SU-DHL-6 (cell line): ENCODE results near the gene PRCC.

Experiments used
- H2AFZ ChIP-seq: fragments of 200-600 bp; sonication (generic); 2 replicates; pipeline ENCODE4 v1.6.1; 2014; ENCODE audit warnings: low read depth, mild to moderate bottlenecking, moderate library complexity, mixed read lengths, antibody characterized with exemption, low read length; ENCODE audit not compliant: severe bottlenecking
- H3F3A ChIP-seq: fragments of 200-600 bp; shearing (Covaris generic); 2 replicates; pipeline ENCODE4 v1.6.0; 2016; ENCODE audit warnings: antibody characterized with exemption, mild to moderate bottlenecking; ENCODE audit not compliant: insufficient read depth
- H3K27ac ChIP-seq: fragments of 200-600 bp; sonication (generic); 2 replicates; pipeline ENCODE4 v1.5.1; 2016; ENCODE audit warnings: low read depth, mild to moderate bottlenecking, low read length, moderate library complexity, mixed read lengths
- H3K27me3 ChIP-seq: fragments of 200-600 bp; sonication (generic), shearing (Covaris generic); 2 replicates; pipeline ENCODE4 v1.6.0; 2014; ENCODE audit warnings: mild to moderate bottlenecking, low read length
- H3K36me3 ChIP-seq: fragments of 200-600 bp; sonication (generic); 2 replicates; pipeline ENCODE4 v1.6.1; 2014; ENCODE audit warnings: mild to moderate bottlenecking, low read length, mixed read lengths
- H3K4me2 ChIP-seq: fragments of 300-600, 200-600 bp; shearing (Covaris generic), sonication (generic); 2 replicates; pipeline ENCODE4 v1.6.0; 2014; ENCODE audit warnings: low read length, low read depth, mild to moderate bottlenecking; ENCODE audit not compliant: poor library complexity, severe bottlenecking
- H3K4me3 ChIP-seq: fragments of 200-600 bp; sonication (generic); 2 replicates; pipeline ENCODE4 v1.5.1; 2014; ENCODE audit warnings: antibody characterized with exemption, low read length, mild to moderate bottlenecking, mixed read lengths; ENCODE audit not compliant: insufficient read depth, poor library complexity, severe bottlenecking
- H3K79me2 ChIP-seq: fragments of 200-600 bp; sonication (generic); 2 replicates; pipeline ENCODE4 v1.6.1; 2014; ENCODE audit warnings: mild to moderate bottlenecking, low read length, moderate library complexity; ENCODE audit not compliant: insufficient read depth
- H3K9ac ChIP-seq: fragments of 200-600 bp; sonication (generic); 2 replicates; pipeline ENCODE4 v1.7.0; 2014; ENCODE audit warnings: mild to moderate bottlenecking, low read length
- H3K9me2 ChIP-seq: fragments of 200-600 bp; sonication (generic); replicated peaks from 2 replicates; pipeline ENCODE4 v1.6.1; 2014; ENCODE audit warnings: low read length; ENCODE audit not compliant: insufficient read depth
- H3K9me3 ChIP-seq: fragments of 200-600 bp; sonication (generic); 2 replicates; pipeline ENCODE4 v1.6.1; 2014; ENCODE audit warnings: low read length, mixed read lengths; ENCODE audit not compliant: insufficient read depth
- H4K20me1 ChIP-seq: fragments of 200-600 bp; sonication (generic); 2 replicates; pipeline ENCODE4 v1.6.1; 2014; ENCODE audit warnings: low read depth, mild to moderate bottlenecking, antibody characterized with exemption, low read length, moderate library complexity, mixed read lengths
- CTCF ChIP-seq: fragments of 200-600 bp; sonication (generic); IDR thresholded peaks from one replicate; pipeline ENCODE4 v1.5.1; 2017; ENCODE audit warnings: antibody characterized with exemption, mild to moderate bottlenecking, low read length, moderate library complexity; ENCODE audit not compliant: insufficient read depth, poor library complexity, severe bottlenecking
- EZH2phosphoT487 ChIP-seq: fragments of 200-600 bp; sonication (generic), shearing (Covaris generic); conservative IDR thresholded peaks from 2 replicates; pipeline ENCODE4 v1.6.1; 2018; ENCODE audit warnings: mild to moderate bottlenecking, antibody characterized with exemption, low read length, moderate library complexity, mixed read lengths

PRCC gene

GRCh38 chr1:156804026-156804425, 36.7 kb downstream of the PRCC start:
- no peak overlapping the region for H3K27ac ChIP-seq
- TF ChIP-seq EZH2phosphoT487 (no peak), CTCF (no peak)
- H2AFZ ChIP-seq: no peak overlapping the region
- no peak overlapping the region for H3K4me3 ChIP-seq
- H3K9me3 ChIP-seq: no peaks in the 10 kb centered on the region
- 0 out of 2 replicates have a peak, but pooled peaks cover 5% of the 10 kb centered on the region for H3K36me3 ChIP-seq
- H3K4me2 ChIP-seq: no peak overlapping the region
- H4K20me1 ChIP-seq: no peaks in the 10 kb centered on the region; the same call in 1 of the 2 replicates
- no peaks in the 10 kb centered on the region for H3F3A ChIP-seq
- H3K9ac ChIP-seq: no peak overlapping the region
- H3K79me2 ChIP-seq: no peaks in the 10 kb centered on the region
- no peaks in the 10 kb centered on the region for H3K27me3 ChIP-seq
- H3K9me2 ChIP-seq: no peaks in the 10 kb centered on the region

GRCh38 chr1:156804572-156805243, 37.4 kb downstream of the PRCC start:
- no peak overlapping the region for H3K9ac ChIP-seq
- no peak overlapping the region for H3K4me3 ChIP-seq
- no peaks in the 10 kb centered on the region; the same call in 1 of the 2 replicates for H4K20me1 ChIP-seq
- H3K4me2 ChIP-seq: no peak overlapping the region
- no peaks in the 10 kb centered on the region for H3K36me3 ChIP-seq
- no peaks in the 10 kb centered on the region for H3K79me2 ChIP-seq
- no peaks in the 10 kb centered on the region for H3K27me3 ChIP-seq
- H3K27ac ChIP-seq: no peak overlapping the region
- H3F3A ChIP-seq: no peaks in the 10 kb centered on the region
- H2AFZ ChIP-seq: no peak overlapping the region
- no peaks in the 10 kb centered on the region for H3K9me3 ChIP-seq
- no peak for TF ChIP-seq CTCF
- no peak for TF ChIP-seq EZH2phosphoT487
- no peaks in the 10 kb centered on the region for H3K9me2 ChIP-seq

GRCh38 chr1:156805766-156806511, 38.6 kb downstream of the PRCC start:
- H2AFZ ChIP-seq: no peak overlapping the region
- H3K9ac ChIP-seq: no peak overlapping the region
- TF ChIP-seq CTCF (no peak), EZH2phosphoT487 (no peak)
- H3K36me3 ChIP-seq: no peaks in the 10 kb centered on the region
- H3K27ac ChIP-seq: no peak overlapping the region
- no peaks in the 10 kb centered on the region for H3K79me2 ChIP-seq
- no peaks in the 10 kb centered on the region; the same call in 1 of the 2 replicates for H4K20me1 ChIP-seq
- H3K4me2 ChIP-seq: no peak overlapping the region
- no peaks in the 10 kb centered on the region for H3K9me2 ChIP-seq
- no peaks in the 10 kb centered on the region for H3F3A ChIP-seq
- H3K9me3 ChIP-seq: no peaks in the 10 kb centered on the region
- no peaks in the 10 kb centered on the region for H3K27me3 ChIP-seq
- no peak overlapping the region for H3K4me3 ChIP-seq
